ENCODE data around the gene OR6J1.

The OR6J1 gene

GRCh38 chr14:22614240-22614799 lies 29.8 kb downstream of the OR6J1 start:
- no peak for TF ChIP-seq CTCF (IDR thresholded peaks at IDR 0.05; ENCODE audit: low read depth, low read length)
- no peak for DNase-seq (ENCODE audit: extremely low read depth, low read depth)

DNA sequence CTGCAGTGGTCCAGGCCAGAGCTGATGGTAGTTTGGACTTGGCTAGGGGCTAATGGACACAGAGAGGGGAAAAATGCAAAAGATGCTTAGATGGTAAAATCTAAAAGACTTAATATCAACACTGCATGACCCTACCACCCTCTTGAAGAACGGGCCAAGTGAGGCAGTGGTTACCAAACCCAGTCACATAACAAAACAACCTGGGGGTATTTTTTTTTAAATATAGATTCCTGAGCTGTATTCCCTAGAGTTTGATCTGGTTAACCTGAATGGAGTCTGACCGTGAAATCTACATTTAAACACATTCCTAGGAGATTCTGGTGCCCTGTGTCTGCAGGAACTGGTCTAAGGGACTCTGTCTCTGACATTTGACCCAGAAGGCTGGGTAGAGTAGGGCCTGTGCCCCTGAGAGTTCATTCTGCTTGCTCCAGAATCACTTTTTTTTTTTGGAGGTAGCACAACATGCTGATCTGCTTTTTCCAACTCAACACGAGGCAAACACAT lies 30.4 kb downstream of the OR6J1 start:
- DNase-seq (ENCODE audit: extremely low read depth, low read depth) = no peak
- no peak for TF ChIP-seq CTCF (IDR thresholded peaks at IDR 0.05; ENCODE audit: low read depth, low read length)

GRCh38 chr14:22613106-22613695 lies 31.0 kb downstream of the OR6J1 start:
- no peak for DNase-seq (ENCODE audit: extremely low read depth, low read depth)
- no peak; the same call in none of the 2 replicates for TF ChIP-seq CTCF (IDR thresholded peaks at IDR 0.05; ENCODE audit: low read depth, low read length)

GRCh38 chr14:22610931-22611330 lies 33.2 kb downstream of the OR6J1 start:
- no peak for DNase-seq (ENCODE audit: extremely low read depth, low read depth)
- TF ChIP-seq CTCF (IDR thresholded peaks at IDR 0.05; ENCODE audit: low read depth, low read length) = no peak

- TF ChIP-seq CTCF (IDR thresholded peaks at IDR 0.05; ENCODE audit: low read depth, low read length) = no peak
- no peak for DNase-seq (ENCODE audit: extremely low read depth, low read depth)
Observed at GRCh38 chr14:22607291-22607690, 36.9 kb downstream of the OR6J1 start.

DNA sequence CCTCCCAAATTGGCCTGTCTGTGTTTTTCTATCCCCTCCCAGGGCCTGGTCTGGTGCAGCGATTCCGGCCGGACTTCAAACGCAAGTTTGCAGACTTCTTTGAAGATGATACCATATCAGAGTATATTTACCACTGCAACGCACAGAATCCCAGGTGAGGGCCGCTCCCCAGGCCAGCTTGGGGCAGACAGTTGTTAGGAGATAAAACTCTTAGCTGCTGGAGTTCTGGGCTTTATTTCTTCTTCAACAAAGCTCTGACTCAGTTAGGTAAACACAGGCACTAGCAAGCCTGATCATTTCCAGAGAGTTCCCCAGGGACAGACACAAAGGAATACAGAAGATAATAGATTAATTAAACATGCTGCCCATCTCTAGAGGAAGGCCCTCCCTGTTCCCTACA lies 37.8 kb downstream of the OR6J1 start:
- DNase-seq (ENCODE audit: extremely low read depth, low read depth) = no peak
- TF ChIP-seq CTCF (IDR thresholded peaks at IDR 0.05; ENCODE audit: low read depth, low read length) = no peak

DNA sequence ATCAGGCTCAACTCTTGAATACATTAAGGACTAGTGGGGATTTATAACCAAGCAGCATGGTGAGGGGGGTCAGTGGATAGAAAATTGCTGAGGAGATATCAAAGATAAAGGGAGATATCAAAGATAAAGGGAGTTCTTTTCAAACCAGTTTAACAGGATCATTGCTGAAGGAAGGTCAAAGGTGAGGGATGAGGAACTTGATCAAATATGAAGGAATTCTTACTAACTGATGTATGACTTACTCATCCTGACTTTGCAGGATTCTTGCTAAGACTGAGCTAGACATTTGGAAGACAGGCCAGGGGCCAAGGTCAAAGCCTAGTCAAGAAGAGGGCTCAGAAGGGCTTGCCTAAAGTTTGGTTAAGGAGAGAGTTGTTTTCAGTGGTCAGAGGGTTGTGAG lies 41.3 kb downstream of the OR6J1 start:
- no peak for TF ChIP-seq CTCF (IDR thresholded peaks at IDR 0.05; ENCODE audit: low read depth, low read length)
- no peak for DNase-seq (ENCODE audit: extremely low read depth, low read depth)
